ENCODE data around the gene ZNF598. TPM values are rescaled to one million over a fixed set of nuclear protein-coding genes. Genes with fewer than 3 reads are reported as not detected.

The ZNF598 gene
- total and polyA plus RNA-seq, 2 experiments from 2014 or later: 8.5 to 48.6 TPM

DNA sequence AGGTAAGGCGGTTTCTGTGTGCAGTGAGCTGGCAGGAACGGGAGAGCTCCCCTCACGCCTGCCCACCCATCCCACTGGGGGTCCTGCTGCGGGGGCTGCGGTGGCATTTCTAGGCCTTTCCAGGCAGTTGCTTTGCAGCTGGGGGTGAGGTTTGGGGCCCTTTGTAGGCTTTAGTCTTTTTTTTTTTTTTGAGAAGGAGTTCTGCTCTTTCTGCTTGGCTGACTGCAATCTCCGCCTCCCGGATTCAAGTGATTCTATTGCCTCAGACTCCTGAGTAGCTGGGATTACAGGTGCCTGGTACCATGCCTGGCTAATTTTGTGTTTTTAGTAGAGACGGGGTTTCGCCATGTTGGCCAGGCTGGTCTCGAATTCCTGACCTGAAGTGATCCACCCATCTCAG, 49.3 kb upstream of the ZNF598 start:
- no peak overlapping the region for H3K27ac Mint-ChIP-seq
- Histone ChIP-seq H3K79me2 (replicated peaks; ENCODE audit: insufficient read depth) (no peaks in the 10 kb centered on the region), H3K4me1 (ENCODE audit: insufficient read depth) (no peaks in the 10 kb centered on the region), H2AFZ (no peak overlapping the region), H3K4me3 (no peak overlapping the region), H4K20me1 (replicated peaks; ENCODE audit: insufficient read depth) (no peaks in the 10 kb centered on the region; the same call in 1 of the 2 replicates), H3K36me3 (ENCODE audit: insufficient read depth) (no peaks in the 10 kb centered on the region; the same call in 1 of the 2 replicates), H3F3A (replicated peaks; ENCODE audit: low read depth) (no peaks in the 10 kb centered on the region), H3K4me2 (no peak overlapping the region), H3K27me3 (ENCODE audit: insufficient read depth) (no peaks in the 10 kb centered on the region), H3K27ac (ENCODE audit: low read depth) (peak overlapping the region; percentile 19; the same call in 1 of the 2 replicates), H3K9me2 (ENCODE audit: insufficient read depth) (no peaks in the 10 kb centered on the region)
- no peak for DNase-seq (ENCODE audit: low spot score)
- H3K4me1 Mint-ChIP-seq: no peaks in the 10 kb centered on the region
- no peak for ATAC-seq
- peaks cover 11% of the 10 kb centered on the region for H3K27me3 Mint-ChIP-seq (ENCODE audit: insufficient read depth, low read depth, poor library complexity)
- no peak overlapping the region for H3K4me3 Mint-ChIP-seq
- peaks cover 12% of the 10 kb centered on the region; the same call in 2 of the 3 replicates for H3K36me3 Mint-ChIP-seq (ENCODE audit: low read depth)
- no peak for TF ChIP-seq JUNB (IDR thresholded peaks at IDR 0.05; ENCODE audit: unreplicated experiment)
- TF ChIP-seq EZH2phosphoT487 (IDR thresholded peaks at IDR 0.05; ENCODE audit: unreplicated experiment): no peak
- TF ChIP-seq ZNF114 (CRISPR knock-in tag; IDR thresholded peaks at IDR 0.05): no peak
- TF ChIP-seq ZNF331 (CRISPR knock-in tag; IDR thresholded peaks at IDR 0.05; ENCODE audit: low read depth): no peak
- TF ChIP-seq, protein P1, sequence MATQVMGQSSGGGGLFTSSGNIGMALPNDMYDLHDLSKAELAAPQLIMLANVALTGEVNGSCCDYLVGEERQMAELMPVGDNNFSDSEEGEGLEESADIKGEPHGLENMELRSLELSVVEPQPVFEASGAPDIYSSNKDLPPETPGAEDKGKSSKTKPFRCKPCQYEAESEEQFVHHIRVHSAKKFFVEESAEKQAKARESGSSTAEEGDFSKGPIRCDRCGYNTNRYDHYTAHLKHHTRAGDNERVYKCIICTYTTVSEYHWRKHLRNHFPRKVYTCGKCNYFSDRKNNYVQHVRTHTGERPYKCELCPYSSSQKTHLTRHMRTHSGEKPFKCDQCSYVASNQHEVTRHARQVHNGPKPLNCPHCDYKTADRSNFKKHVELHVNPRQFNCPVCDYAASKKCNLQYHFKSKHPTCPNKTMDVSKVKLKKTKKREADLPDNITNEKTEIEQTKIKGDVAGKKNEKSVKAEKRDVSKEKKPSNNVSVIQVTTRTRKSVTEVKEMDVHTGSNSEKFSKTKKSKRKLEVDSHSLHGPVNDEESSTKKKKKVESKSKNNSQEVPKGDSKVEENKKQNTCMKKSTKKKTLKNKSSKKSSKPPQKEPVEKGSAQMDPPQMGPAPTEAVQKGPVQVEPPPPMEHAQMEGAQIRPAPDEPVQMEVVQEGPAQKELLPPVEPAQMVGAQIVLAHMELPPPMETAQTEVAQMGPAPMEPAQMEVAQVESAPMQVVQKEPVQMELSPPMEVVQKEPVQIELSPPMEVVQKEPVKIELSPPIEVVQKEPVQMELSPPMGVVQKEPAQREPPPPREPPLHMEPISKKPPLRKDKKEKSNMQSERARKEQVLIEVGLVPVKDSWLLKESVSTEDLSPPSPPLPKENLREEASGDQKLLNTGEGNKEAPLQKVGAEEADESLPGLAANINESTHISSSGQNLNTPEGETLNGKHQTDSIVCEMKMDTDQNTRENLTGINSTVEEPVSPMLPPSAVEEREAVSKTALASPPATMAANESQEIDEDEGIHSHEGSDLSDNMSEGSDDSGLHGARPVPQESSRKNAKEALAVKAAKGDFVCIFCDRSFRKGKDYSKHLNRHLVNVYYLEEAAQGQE (IDR thresholded peaks at IDR 0.05; ENCODE audit: unreplicated experiment): no peak
- no peaks in the 10 kb centered on the region for H3K9me3 Mint-ChIP-seq

DNA sequence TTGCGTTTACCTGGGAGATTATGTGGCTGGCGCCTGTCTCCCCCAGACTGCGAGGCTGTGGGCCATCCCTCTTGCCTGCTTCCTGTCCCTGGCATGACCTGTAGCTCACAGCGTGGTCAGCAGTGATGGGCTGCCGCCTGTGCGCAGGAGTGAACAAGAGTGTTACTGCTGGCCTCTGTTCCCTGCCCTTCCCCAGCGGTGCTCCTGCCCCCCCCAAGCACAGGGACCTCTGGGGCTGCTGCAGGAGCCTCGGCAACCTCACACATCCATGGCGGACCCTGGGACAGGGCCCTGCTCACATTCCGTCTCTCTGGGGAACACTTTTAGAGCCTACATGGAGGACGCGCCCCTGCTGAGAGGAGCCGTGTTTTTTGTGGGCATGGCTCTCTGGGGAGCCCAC, 48.8 kb upstream of the ZNF598 start:
- Mint-ChIP-seq H3K27ac (no peak overlapping the region), H3K36me3 (ENCODE audit: low read depth) (peaks cover 15% of the 10 kb centered on the region; the same call in 2 of the 3 replicates), H3K4me3 (no peak overlapping the region), H3K27me3 (ENCODE audit: insufficient read depth, low read depth, poor library complexity) (peaks cover 6% of the 10 kb centered on the region), H3K4me1 (no peaks in the 10 kb centered on the region), H3K9me3 (no peaks in the 10 kb centered on the region)
- no peak overlapping the region for H2AFZ ChIP-seq
- DNase-seq (ENCODE audit: low spot score) (no peak), ATAC-seq (no peak)
- H3K27ac ChIP-seq (ENCODE audit: low read depth): peak overlapping the region; percentile 19; the same call in 1 of the 2 replicates
- H3K36me3 ChIP-seq (ENCODE audit: insufficient read depth): no peaks in the 10 kb centered on the region; the same call in 1 of the 2 replicates
- H3K79me2 ChIP-seq (replicated peaks; ENCODE audit: insufficient read depth): no peaks in the 10 kb centered on the region
- no peak overlapping the region for H3K4me2 ChIP-seq
- no peaks in the 10 kb centered on the region for H3K27me3 ChIP-seq (ENCODE audit: insufficient read depth)
- no peaks in the 10 kb centered on the region for H3F3A ChIP-seq (replicated peaks; ENCODE audit: low read depth)
- no peaks in the 10 kb centered on the region; the same call in 1 of the 2 replicates for H4K20me1 ChIP-seq (replicated peaks; ENCODE audit: insufficient read depth)
- H3K4me1 ChIP-seq (ENCODE audit: insufficient read depth): no peaks in the 10 kb centered on the region
- H3K4me3 ChIP-seq: no peak overlapping the region
- no peaks in the 10 kb centered on the region for H3K9me2 ChIP-seq (ENCODE audit: insufficient read depth)
- no peak for TF ChIP-seq STAT1 (IDR thresholded peaks at IDR 0.05; ENCODE audit: unreplicated experiment)
- TF ChIP-seq ZNF331 (CRISPR knock-in tag; IDR thresholded peaks at IDR 0.05; ENCODE audit: low read depth): no peak
- no peak for TF ChIP-seq NANOG (IDR thresholded peaks at IDR 0.05; ENCODE audit: borderline replicate concordance)
- TF ChIP-seq, protein P2, sequence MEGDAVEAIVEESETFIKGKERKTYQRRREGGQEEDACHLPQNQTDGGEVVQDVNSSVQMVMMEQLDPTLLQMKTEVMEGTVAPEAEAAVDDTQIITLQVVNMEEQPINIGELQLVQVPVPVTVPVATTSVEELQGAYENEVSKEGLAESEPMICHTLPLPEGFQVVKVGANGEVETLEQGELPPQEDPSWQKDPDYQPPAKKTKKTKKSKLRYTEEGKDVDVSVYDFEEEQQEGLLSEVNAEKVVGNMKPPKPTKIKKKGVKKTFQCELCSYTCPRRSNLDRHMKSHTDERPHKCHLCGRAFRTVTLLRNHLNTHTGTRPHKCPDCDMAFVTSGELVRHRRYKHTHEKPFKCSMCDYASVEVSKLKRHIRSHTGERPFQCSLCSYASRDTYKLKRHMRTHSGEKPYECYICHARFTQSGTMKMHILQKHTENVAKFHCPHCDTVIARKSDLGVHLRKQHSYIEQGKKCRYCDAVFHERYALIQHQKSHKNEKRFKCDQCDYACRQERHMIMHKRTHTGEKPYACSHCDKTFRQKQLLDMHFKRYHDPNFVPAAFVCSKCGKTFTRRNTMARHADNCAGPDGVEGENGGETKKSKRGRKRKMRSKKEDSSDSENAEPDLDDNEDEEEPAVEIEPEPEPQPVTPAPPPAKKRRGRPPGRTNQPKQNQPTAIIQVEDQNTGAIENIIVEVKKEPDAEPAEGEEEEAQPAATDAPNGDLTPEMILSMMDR (conservative IDR thresholded peaks at IDR 0.05; ENCODE audit: low read depth in 2 of 2): no peak
- TF ChIP-seq, protein P3, sequence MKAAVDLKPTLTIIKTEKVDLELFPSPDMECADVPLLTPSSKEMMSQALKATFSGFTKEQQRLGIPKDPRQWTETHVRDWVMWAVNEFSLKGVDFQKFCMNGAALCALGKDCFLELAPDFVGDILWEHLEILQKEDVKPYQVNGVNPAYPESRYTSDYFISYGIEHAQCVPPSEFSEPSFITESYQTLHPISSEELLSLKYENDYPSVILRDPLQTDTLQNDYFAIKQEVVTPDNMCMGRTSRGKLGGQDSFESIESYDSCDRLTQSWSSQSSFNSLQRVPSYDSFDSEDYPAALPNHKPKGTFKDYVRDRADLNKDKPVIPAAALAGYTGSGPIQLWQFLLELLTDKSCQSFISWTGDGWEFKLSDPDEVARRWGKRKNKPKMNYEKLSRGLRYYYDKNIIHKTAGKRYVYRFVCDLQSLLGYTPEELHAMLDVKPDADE (IDR thresholded peaks at IDR 0.05): no peak
- no peak for TF ChIP-seq JUNB (IDR thresholded peaks at IDR 0.05; ENCODE audit: unreplicated experiment)
- TF ChIP-seq EZH2 (IDR thresholded peaks at IDR 0.05; ENCODE audit: low read depth, unreplicated experiment): no peak
- TF ChIP-seq EZH2phosphoT487 (IDR thresholded peaks at IDR 0.05; ENCODE audit: unreplicated experiment): no peak
- TF ChIP-seq, protein P1 (IDR thresholded peaks at IDR 0.05; ENCODE audit: unreplicated experiment): no peak

Data from GM23338 (cell line).